Left cardiac atrium (tissue), 4 donors: ENCODE data around the gene ZSCAN22. TPM values are rescaled to one million over a fixed set of nuclear protein-coding genes. Genes with fewer than 3 reads are reported as not detected.
"Not testable (repeated sequence)": the region's sequence is repeated elsewhere in the genome, so short reads cannot be mapped to it uniquely, and the experiment has no call there.

Experiments used
- ATAC-seq, 2 donors: fragments of 200-7000 bp; cut with Tn5 transposase; one replicate each; pipeline ENCODE4 v1.9.1; 2020; ENCODE audit warnings: mild to moderate bottlenecking in 2 of 2, moderate library complexity in 2 of 2
- DNase-seq: peaks from one replicate; pipeline ENCODE4 v3.0.0-alpha.2; 2020
- intact Hi-C, 2 donors: fragments of 100-400 bp; cut with DNase I; formaldehyde crosslinking; loops; one replicate each; pipeline versions ENCODE4 v1.14.1 to v1.15.1; 2022 to 2023
- total RNA-seq, 2 donors: library from RNA; stranded (reverse); fragmentation: NEBNext Ultra II Directional; extraction: Animal tissue kit (Norgen Biotek cat#: 25700); gene quantifications; one replicate each; pipeline ENCODE4 v1.2.1, GENCODE V29; 2021
- donor health status: DM: no; HTN: yes; CAD: no.
- donor health status: DM: no; HTN: yes; CAD: no; lungs with severe emphysema.
- donor health status: DM: yes; HTN: yes; CAD: no.
- donor health status: Dilated cardiomyopathy.

Gene ZSCAN22
- total RNA-seq, 2 donors from 2014 or later, result 2.0 to 2.1 TPM

- no peak for ATAC-seq
- intact Hi-C loops, result no loop called here
- no peak for DNase-seq
These were observed 15.4 kb upstream of the ZSCAN22 start for GRCh38 chr19:58311345-58311865.

- intact Hi-C loops, result no loop called here
- ATAC-seq (no peak), DNase-seq (no peak)
These were observed 11.2 kb upstream of the ZSCAN22 start for GRCh38 chr19:58315580-58315979.

- peak in 1 of 2 donors; percentile 30 for ATAC-seq
- no peak for DNase-seq
- intact Hi-C loops, result no loop called here
These were observed 9.2 kb upstream of the ZSCAN22 start for GRCh38 chr19:58317476-58318072.

GRCh38 chr19:58318297-58318696 lies 8.5 kb upstream of the ZSCAN22 start:
- intact Hi-C loops, result no loop called here
- ATAC-seq (no peak), DNase-seq (no peak)

- no peak for ATAC-seq
- DNase-seq, result no peak
- intact Hi-C loops, result no loop called here
These were observed 7.6 kb upstream of the ZSCAN22 start for GRCh38 chr19:58319241-58319640.

- DNase-seq (no peak), ATAC-seq (no peak)
- intact Hi-C loops, result no loop called here
These were observed 1.3 kb upstream of the ZSCAN22 start for GRCh38 chr19:58325311-58326022.

- intact Hi-C loops, result no loop called here
- ATAC-seq (peak; percentile 12 to 21), DNase-seq (no peak)
These were observed 287 bp upstream of the ZSCAN22 start for GRCh38 chr19:58326501-58326913.

- DNase-seq (no peak), ATAC-seq (no peak)
- intact Hi-C loops, result no loop called here
These were observed 2.2 kb downstream of the ZSCAN22 start for GRCh38 chr19:58328999-58329398.

GRCh38 chr19:58330458-58330857 lies 3.7 kb downstream of the ZSCAN22 start:
- no peak for ATAC-seq
- intact Hi-C loops, result no loop called here

GRCh38 chr19:58332697-58333096 lies 5.9 kb downstream of the ZSCAN22 start:
- ATAC-seq (no peak), DNase-seq (no peak)
- intact Hi-C loops, result no loop called here

More at GRCh38 chr19:58330458-58330857, 3.7 kb downstream of the ZSCAN22 start:
- no peak for DNase-seq

GRCh38 chr19:58334691-58335249 lies 8.0 kb downstream of the ZSCAN22 start:
- ATAC-seq (no peak), DNase-seq (no peak)
- intact Hi-C loops, result no loop called here

- DNase-seq (no peak), ATAC-seq (no peak)
- intact Hi-C loops, result no loop called here
These were observed 8.8 kb downstream of the ZSCAN22 start for GRCh38 chr19:58335630-58336029.

GRCh38 chr19:58336216-58336615 lies 9.4 kb downstream of the ZSCAN22 start:
- intact Hi-C loops, result no loop called here
- ATAC-seq, result no peak
- no peak for DNase-seq

- ATAC-seq (no peak), DNase-seq (no peak)
- intact Hi-C loops, result no loop called here
These were observed 10.0 kb downstream of the ZSCAN22 start for GRCh38 chr19:58336820-58337219.

GRCh38 chr19:58338336-58338735 lies 11.5 kb downstream of the ZSCAN22 start:
- intact Hi-C loops, result no loop called here
- DNase-seq, result no peak

GRCh38 chr19:58338825-58339558 lies 12.2 kb downstream of the ZSCAN22 start:
- intact Hi-C loops, result no loop called here
- peak in 1 of 2 donors; percentile 12 for ATAC-seq
- no peak for DNase-seq

More at GRCh38 chr19:58338336-58338735, 11.5 kb downstream of the ZSCAN22 start:
- ATAC-seq, result no peak

GRCh38 chr19:58345558-58345957 lies 18.8 kb downstream of the ZSCAN22 start:
- intact Hi-C loops, result no loop called here
- ATAC-seq (no peak), DNase-seq (no peak)

- intact Hi-C loops, result no loop called here
- ATAC-seq (peak; percentile 98), DNase-seq (peak; percentile 63)
These were observed 20.5 kb downstream of the ZSCAN22 start for GRCh38 chr19:58346961-58347929.

GRCh38 chr19:58348080-58348479 lies 21.3 kb downstream of the ZSCAN22 start:
- ATAC-seq, intact Hi-C loops, DNase-seq: not testable (repeated sequence)
